CD4-positive, alpha-beta T cell treated with Interleukin-6 at 100 ng/mL for 8 hours (primary cell): Measurements from ENCODE around the gene KIF5A.

ENCODE experiments used
- DNase-seq: peaks from one replicate; pipeline ENCODE4 v3.0.0-alpha.2; 2020; ENCODE audit warnings: mixed read lengths, low spot score

Gene KIF5A

GRCh38 chr12:57632073-57632957, 82.5 kb downstream of the KIF5A start:
- no peak for DNase-seq

DNA sequence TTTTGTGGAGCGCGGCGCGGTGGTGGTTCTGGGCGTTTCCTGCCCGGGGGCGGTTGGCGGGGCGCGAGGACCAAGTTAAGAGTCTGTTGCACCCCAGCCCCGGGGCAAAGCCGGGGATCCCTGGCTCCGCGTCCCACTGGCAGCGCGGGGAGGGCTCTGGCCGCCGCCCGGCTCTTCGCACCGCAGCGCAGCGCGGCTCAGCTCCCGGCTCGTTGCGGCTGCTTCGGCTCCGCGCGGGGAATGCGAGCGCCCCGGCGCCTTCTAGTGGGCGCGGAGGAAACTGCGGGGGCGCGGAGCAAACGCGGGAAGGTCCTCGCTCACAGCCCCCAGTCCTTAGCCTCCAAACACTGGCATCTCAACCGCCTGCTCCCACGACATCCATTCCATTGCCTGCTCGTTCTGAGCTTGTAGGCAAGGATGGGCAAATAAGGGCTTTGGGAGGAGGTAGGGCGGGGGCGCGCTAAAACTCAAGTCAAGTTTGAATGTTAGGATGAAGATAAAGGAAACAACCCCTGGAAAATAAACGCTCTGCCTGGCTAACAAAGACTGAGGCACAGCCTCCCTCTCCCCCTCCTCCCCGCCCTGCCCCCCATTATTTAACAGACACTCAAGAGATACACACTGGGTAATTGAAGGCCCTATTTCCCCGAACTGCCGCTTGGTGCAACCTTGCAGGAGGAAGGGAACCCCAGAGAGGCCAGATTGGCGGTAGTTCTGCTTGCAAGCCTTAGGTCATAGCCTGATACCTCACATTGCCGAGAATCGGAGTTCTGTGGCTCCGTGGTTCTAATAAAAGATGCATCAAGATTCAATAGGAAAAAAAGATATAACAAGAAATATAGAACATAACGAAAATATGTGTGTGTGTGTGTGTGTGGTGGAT, 83.4 kb downstream of the KIF5A start, which contains the start of gene B4GALNT1:
Gene B4GALNT1, minus strand, starts transcription at position 244 of the 883 bp plus-strand sequence. CDS start 1,069 bp downstream, outside the sequence.
- peak; percentile 52 for DNase-seq
